Sigmoid colon (tissue), 4 donors: ENCODE data around the gene RGS9.

Experiments
- EP300 ChIP-seq, 4 donors: sonication (generic); formaldehyde crosslinking; IDR thresholded peaks; one replicate each; pipeline ENCODE4 v1.6.1; 2017; ENCODE audit warnings: antibody characterized with exemption in 4 of 4
- POLR2A ChIP-seq, 2 donors: fragments of 450-650 bp; IDR thresholded peaks; one replicate each; pipeline ENCODE4 v1.6.1; 2016; ENCODE audit warnings: antibody characterized with exemption in 2 of 2, mild to moderate bottlenecking in 2 of 2, moderate library complexity in 2 of 2
- POLR2AphosphoS5 ChIP-seq, 4 donors: sonication (generic); formaldehyde crosslinking; IDR thresholded peaks; one replicate each; pipeline ENCODE4 v1.6.1; 2017; ENCODE audit warnings: antibody characterized with exemption in 4 of 4
- TF ChIP-seq, protein P1 (sequence below), 4 experiments: fragments of 450-650 bp in 3 of 4; fragments of 200-600 bp in 1 of 4; IDR thresholded peaks; one replicate each; pipeline ENCODE4 v1.5.1; 2016 to 2019; ENCODE audit warnings: antibody characterized with exemption in 4 of 4, mild to moderate bottlenecking in 3 of 4, moderate library complexity in 2 of 4

DNA sequence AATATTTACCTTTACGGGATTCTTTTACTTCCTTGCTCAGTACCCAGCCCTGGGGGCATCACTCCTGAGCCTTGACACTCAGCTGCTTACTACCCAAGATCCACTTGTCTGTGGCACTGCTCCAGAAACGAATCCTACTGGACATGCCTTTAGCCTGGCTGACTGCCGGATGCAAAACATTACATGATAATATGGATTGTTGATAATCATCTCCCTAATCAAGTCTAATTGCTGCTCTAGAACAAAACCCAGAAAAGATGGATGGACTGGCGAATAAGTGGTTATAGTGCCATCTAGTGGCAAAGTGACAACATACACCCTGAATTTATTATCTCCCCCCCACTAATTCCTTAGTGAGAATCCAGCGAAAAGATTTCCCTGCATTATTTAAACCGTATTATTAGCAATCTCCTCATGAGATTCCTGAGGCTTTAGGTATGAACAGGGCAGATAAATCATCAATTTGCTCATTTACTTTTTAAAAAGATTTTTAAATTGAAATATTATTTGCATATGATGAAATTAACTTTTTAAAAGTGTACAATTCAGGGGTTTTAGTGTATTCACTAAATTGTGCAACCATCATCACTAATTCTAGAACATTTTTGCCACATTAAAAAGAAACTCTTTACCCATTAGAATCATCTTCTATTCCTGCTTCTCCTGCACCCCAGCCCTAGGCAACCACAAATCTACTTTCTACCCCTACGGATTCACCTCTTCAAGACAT lies 61.6 kb downstream of the RGS9 start:
- TF ChIP-seq POLR2A (IDR thresholded peaks at IDR 0.05): no peak
- TF ChIP-seq, protein P1, sequence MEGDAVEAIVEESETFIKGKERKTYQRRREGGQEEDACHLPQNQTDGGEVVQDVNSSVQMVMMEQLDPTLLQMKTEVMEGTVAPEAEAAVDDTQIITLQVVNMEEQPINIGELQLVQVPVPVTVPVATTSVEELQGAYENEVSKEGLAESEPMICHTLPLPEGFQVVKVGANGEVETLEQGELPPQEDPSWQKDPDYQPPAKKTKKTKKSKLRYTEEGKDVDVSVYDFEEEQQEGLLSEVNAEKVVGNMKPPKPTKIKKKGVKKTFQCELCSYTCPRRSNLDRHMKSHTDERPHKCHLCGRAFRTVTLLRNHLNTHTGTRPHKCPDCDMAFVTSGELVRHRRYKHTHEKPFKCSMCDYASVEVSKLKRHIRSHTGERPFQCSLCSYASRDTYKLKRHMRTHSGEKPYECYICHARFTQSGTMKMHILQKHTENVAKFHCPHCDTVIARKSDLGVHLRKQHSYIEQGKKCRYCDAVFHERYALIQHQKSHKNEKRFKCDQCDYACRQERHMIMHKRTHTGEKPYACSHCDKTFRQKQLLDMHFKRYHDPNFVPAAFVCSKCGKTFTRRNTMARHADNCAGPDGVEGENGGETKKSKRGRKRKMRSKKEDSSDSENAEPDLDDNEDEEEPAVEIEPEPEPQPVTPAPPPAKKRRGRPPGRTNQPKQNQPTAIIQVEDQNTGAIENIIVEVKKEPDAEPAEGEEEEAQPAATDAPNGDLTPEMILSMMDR (IDR thresholded peaks at IDR 0.05): peak; percentile 55 to 68 (median 62)
- TF ChIP-seq EP300 (IDR thresholded peaks at IDR 0.05): no peak
- no peak for TF ChIP-seq POLR2AphosphoS5 (IDR thresholded peaks at IDR 0.05)
